ENCODE results near the gene HSPB6.

Gene HSPB6

DNA sequence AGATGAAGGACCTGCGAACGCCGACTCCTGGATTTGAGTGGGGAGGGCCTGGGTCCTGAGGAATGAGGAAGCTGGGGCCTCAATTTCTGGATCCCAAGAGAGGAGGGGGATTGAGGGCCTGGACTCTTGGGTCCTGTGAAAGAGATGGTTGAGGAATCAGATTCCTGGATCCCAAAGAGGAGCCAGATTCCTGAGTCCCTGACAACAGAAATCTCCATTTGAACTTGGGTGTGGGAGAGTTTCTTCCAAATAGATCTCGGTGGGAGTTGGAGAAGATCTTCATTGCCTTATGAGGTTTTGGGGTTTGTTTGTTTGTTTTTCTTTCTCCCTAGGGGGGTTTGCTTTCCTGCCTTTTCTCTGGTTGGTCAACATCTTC lies 10.8 kb downstream of the HSPB6 start:
- peak in 1 of 4 experiments; percentile 9 for DNase-seq

DNA sequence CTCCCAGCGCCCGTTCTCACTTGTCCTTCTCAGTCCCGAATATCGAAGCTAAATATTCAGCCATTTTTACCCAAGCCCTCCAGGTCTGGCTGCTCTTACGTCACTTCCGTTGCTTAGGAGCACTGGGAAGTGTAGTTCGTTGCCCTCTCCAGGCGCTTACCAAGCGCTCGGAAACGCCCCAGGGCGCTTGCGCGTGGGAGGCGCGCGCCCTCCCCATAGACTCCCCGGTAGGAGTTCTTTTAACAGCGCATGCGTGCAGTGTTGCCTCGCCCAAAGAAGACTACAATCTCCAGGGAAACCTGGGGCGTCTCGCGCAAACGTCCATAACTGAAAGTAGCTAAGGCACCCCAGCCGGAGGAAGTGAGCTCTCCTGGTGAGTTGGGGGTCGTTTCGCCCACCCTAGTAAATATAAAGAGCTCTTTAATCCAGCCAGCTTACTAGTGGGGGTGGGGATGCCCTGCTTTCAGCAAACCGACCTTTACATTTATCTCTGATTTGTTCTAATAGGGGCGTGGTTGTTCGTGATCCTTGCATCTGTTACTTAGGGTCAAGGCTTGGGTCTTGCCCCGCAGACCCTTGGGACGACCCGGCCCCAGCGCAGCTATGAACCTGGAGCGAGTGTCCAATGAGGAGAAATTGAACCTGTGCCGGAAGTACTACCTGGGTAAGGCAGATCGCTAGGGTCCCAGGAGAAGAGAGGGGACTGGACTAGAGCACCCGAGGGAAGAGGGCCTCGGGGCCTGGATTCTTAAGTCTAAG lies 11.3 kb downstream of the HSPB6 start, which contains the start of the genes PSENEN and U2AF1L4:
TSS of gene PSENEN (plus strand) at position 324 of the 759 bp plus-strand sequence. CDS start at position 604, 280 bp downstream.
TSS of gene U2AF1L4 (minus strand) at position 91 of the 759 bp plus-strand sequence. CDS start at position 64, 27 bp downstream.
- peak; percentile 99 to 100 (median 100) for DNase-seq

DNA sequence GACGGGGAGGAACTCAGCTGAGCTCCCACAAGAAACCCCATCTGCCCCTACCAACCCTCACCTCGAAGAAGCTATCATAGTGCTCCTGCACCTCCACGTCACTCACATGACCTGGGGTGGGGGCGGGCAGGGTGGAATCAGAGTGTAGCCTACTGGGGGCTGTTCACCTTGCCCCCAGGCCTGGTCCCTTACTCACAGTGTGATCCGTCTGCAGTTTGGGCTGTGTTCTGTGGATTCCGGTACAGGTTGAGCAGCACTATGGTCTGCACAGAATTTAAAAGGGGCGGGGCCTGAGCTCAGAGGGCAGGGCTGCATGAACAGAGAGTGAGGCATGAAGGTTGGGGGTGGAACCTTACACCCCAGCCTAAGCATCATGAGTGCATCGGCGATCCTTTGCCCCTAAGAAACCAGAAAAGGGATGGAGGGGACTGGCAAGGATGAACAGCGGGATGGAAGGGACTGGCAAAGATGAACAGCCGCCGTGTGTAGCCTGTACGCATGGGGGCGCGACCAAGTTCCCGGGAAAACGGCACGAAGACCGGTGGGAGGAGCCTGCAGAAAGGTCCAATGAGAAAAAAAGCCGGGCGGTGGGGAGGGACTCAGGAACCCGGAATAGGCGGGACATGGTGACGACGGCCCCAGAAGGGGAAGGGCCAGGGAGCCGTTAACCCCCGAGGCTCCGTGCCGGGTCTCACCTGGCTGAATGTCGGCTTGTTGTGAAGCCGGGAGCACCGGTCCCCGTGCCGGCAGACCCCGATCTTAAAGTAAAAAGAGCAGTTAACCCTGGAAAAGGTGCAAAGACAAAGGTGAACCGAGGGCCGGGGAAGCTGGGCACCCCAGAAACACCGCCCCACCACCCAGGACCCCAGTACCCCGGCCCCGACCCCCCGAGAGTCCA lies 12.2 kb downstream of the HSPB6 start:
- DNase-seq: peak; percentile 95 to 98 (median 98)

GRCh38 chr19:35743640-35744429 lies 13.0 kb downstream of the HSPB6 start:
- no peak for DNase-seq

DNA sequence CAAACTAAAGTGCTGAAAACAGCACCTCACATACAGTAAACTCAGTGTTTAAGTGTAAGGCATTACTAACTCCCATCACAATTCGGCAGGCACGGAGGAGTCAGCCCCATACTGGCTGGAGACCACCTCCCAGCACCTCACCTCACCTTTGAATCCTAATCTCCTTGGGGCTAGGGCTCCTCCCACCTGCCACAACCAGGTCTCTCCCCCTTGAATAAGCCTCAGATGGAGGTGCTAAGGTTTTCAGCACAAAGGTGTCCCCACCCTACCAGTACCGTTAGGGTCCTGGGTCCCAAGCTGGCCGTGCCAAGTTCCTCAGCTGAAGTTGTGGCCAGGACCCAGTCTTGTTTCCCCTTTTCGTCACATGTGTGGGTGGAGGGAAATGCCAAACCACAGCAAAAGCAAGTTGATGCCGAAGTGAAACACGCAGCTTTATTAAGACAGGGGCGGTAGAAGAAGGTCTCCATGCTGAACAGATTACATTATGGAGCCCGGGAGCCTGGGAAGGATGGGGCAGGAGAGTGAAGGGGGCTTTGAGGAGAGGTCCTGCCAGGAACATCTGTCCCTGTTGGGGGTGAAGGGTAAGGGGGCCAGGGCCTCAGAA lies 14.6 kb downstream of the HSPB6 start, which contains the start of gene IGFLR1:
TSS of gene IGFLR1 (minus strand) at position 332 of the 604 bp plus-strand sequence. CDS start 1,272 bp downstream, outside the sequence.
- DNase-seq: peak; percentile 81 to 94 (median 91)

- no peak for DNase-seq
These were observed 15.7 kb downstream of the HSPB6 start for GRCh38 chr19:35741203-35741515.

DNA sequence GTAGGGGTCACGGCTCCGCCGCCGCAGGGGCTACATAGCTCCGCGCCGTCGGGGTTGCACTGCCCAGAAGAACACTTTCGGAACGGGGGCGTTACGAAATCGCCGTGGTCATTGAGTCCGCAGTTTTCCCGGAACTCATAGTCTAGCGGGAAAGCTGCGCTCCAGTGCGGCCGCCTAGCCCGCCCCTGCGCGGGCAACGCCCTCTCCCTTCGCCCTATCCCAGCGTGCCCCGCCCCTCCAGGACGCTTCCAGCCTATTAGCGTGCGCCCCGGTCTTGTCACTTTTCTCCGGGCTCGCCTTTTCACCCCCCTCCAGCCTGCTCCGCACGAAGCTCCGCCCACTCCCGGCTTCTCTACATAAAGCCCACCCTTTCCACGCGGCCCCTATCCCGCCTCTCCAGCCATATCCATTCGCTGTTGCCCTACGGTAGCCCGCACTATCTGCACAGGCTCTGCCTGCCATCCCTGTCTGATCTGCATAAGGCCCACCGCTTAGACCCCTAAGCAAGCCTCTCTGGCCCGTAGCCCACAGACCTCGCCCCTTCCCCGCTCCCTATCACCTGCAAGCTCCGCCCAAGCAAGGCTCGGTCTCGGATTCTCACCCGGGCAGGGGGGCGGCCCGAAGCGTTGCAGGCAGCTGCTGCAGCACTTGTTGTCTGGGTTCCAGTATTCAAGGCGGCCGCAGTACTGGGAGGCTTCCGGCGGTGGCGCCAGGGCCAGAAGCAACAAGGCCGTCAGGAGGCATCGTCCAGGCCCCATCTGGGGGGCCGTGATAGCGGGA lies 16.2 kb downstream of the HSPB6 start:
- peak; percentile 97 to 99 (median 98) for DNase-seq

GRCh38 chr19:35740108-35740422 lies 16.8 kb downstream of the HSPB6 start:
- DNase-seq: no peak

DNA sequence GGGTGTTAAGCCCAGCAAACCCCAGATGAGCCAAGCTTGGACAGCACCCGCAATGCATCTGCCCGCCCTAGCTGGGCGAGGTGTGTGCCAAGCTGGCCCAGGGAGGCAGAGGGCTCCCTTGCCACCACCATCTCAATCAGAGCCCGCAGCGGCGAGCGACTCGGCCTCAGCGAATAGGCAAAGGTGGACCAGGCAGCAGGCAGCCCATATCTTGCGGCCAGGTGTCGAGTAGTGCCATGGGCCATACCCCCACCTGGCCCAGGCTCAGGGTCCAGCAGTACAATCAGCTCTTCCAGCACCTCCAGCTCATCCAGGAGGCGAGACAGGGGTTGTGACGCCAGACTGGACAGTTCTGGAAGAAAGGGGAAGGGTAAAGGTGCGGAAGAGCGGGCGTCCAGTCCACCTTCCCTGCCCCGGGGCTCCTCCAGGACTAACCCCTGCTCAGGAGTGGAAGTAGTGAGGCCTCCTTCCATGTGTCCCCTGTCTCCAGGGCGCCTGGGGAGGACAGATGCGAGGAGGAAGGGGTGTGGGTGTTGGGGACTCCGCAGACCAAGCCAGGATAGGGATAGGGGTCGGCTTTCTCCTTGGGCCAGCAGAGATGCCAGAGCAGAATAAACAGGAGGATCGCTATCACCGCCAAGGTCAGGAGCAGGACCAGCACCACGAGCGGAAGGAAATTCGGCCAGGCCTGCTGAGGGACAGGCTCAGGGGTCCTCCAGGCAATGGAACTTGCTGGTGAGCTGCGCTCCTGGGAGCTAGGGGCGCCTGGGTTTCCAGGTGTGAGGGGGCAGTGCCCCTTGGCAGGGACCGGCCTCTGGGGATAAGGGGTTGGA lies 17.3 kb downstream of the HSPB6 start:
- no peak for DNase-seq

DNA sequence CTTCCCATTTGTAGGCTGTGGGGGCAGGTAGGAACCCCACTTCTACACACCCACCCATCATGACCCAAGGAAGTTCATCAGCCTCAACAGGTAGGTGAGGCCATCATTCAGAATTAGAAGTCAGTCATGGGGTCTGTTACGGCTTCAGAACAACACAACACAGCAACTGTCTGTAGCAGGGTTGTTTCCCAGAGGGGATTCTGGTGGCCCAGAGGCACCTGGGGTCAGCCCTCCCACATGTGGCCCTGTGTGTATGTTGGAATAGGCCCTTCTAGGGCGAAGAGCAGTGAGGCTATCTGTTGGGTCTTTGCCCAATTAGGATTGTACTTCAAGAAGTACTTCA lies 18.0 kb downstream of the HSPB6 start:
- DNase-seq: no peak

DNA sequence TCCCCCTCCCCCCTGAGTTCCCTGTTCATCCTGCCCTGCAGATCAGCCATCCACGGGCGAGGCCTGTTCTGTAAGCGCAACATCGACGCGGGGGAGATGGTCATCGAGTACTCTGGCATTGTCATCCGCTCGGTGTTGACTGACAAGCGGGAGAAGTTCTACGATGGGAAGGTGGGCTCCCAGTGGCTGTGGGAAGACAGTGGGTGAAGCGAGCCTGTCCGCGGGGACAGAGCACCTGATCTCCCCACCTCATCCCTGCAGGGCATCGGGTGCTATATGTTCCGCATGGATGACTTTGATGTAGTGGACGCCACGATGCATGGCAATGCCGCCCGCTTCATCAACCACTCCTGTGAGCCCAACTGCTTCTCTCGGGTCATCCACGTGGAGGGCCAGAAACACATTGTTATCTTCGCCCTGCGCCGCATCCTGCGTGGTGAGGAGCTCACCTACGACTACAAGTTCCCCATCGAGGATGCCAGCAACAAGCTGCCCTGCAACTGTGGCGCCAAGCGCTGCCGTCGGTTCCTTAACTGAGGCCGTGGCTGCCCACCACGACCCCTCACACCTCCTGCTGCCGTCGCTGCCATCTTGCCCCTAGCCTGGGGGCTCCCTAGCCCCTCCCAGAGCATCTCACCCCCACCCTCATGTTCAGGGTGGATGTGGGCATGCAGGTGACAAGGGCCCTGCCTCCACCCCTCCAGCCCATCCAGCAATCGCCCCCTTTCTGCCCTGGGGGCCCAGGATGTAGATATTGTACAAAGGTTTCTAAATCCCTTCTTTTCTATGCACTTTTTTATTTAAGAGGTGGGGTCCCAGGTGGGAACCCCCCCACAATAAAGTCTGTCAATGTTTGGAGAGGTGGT lies 18.6 kb downstream of the HSPB6 start:
- DNase-seq: no peak

- DNase-seq: no peak
These were observed 19.6 kb downstream of the HSPB6 start for GRCh38 chr19:35736913-35737886.

DNA sequence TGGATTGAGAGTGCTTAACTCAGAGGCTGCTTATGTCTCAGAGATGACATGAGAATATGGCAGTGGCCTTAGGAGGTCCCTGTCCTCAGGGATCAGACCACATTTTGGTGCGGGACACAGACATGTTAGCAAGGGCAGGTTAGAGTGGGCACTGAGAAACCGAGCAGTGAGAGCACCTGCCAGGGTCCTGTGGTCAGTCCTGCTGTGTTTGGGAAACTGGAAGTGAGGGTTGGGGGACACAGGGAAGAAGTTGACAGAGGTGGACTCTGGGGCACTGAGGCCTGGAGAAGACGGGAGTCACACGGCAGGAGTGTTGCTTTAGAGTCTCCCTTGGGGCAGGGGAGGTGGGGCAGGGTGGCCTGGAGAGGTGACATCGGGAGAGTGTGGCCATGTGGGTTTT lies 21.9 kb downstream of the HSPB6 start:
- DNase-seq: no peak

GRCh38 chr19:35734273-35734672 lies 22.6 kb downstream of the HSPB6 start:
- no peak for DNase-seq

GRCh38 chr19:35733180-35734125 lies 23.4 kb downstream of the HSPB6 start:
- DNase-seq: no peak

DNA sequence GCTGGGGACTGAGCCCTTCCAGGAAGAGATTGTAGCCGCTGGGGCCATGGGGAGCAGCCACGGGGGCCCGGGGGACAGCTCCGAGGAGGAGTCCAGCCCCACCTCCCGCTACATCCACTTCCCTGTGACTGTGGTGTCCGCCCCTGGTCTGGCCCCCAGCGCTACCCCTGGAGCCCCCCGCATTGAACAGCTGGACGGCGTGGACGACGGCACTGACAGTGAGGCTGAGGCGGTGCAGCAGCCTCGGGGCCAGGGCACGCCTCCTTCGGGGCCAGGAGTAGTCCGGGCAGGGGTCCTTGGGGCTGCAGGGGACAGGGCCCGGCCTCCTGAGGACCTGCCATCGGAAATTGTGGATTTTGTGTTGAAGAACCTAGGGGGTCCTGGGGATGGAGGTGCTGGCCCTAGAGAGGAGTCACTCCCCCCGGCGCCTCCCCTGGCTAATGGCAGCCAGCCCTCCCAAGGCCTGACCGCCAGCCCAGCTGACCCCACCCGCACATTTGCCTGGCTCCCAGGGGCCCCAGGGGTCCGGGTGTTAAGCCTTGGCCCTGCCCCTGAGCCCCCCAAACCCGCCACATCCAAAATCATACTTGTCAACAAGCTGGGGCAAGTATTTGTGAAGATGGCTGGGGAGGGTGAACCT lies 24.2 kb downstream of the HSPB6 start:
- no peak for DNase-seq
